PC-9 (cell line): ENCODE measurements around the gene FARS2. TPM values are rescaled to one million over a fixed set of nuclear protein-coding genes. Genes with fewer than 3 reads are reported as not detected.

Experiments used
- BruUV-seq: library from RNA; stranded (reverse); fragments of 400-500 nt; replicated peaks from 2 replicates; lab custom pipeline; 2021; lab: Mats Ljungman, UMichigan
- CTCF ChIA-PET: fragments of 300-600 bp; sonication (Branson Sonifier 250); formaldehyde crosslinking; loops from one replicate; lab custom pipeline; 2022; ENCODE audit warnings: antibody characterized with exemption; lab: Charles Lee
- POLR2A ChIA-PET: fragments of 300-600 bp; sonication (Branson Sonifier 250); formaldehyde crosslinking; loops from one replicate; lab custom pipeline; 2022; ENCODE audit warnings: antibody characterized with exemption; ENCODE audit not compliant: unreplicated experiment; lab: Charles Lee
- DNase-seq, 2 experiments: peaks; one replicate each; pipeline versions ENCODE4 v3.0.0 to v3.0.0-alpha.2; 2015 to 2022; ENCODE audit warnings: mixed read lengths in 1 of 2
- H2AFZ ChIP-seq: fragments of 200-600 bp; sonication (generic); 2 replicates; pipeline ENCODE4 v1.8.1; 2017; ENCODE audit warnings: antibody characterized with exemption
- H3F3A ChIP-seq: fragments of 200-600 bp; sonication (generic); 2 replicates; pipeline ENCODE4 v1.8.1; 2017; ENCODE audit warnings: antibody characterized with exemption, mild to moderate bottlenecking, low read depth; ENCODE audit not compliant: insufficient read depth
- H3K27ac ChIP-seq: fragments of 200-600 bp; sonication (generic); 2 replicates; pipeline ENCODE4 v1.6.1; 2016; ENCODE audit warnings: mixed run types
- H3K27me3 ChIP-seq: fragments of 200-600 bp; sonication (generic); 2 replicates; pipeline ENCODE4 v1.6.1; 2016; ENCODE audit warnings: low read depth, mixed run types; ENCODE audit not compliant: insufficient read depth
- H3K36me3 ChIP-seq: fragments of 200-600 bp; sonication (generic); 2 replicates; pipeline ENCODE4 v1.6.1; 2016; ENCODE audit warnings: low read depth, mixed run types
- H3K4me1 ChIP-seq: fragments of 200-600 bp; sonication (generic); replicated peaks from 2 replicates; pipeline ENCODE4 v1.6.1; 2016; ENCODE audit warnings: mixed run types; ENCODE audit not compliant: insufficient read depth
- H3K4me2 ChIP-seq: fragments of 200-600 bp; sonication (generic); 2 replicates; pipeline ENCODE4 v1.6.1; 2017; ENCODE audit warnings: mixed run types
- H3K4me3 ChIP-seq: fragments of 200-600 bp; sonication (generic); 2 replicates; pipeline ENCODE4 v1.6.1; 2016; ENCODE audit warnings: mixed run types
- H3K79me2 ChIP-seq: fragments of 200-600 bp; sonication (generic); 2 replicates; pipeline ENCODE4 v1.6.1; 2017; ENCODE audit warnings: low read depth, mixed run types
- H3K9me2 ChIP-seq: fragments of 200-600 bp; sonication (generic); 2 replicates; pipeline ENCODE4 v1.8.1; 2017; ENCODE audit warnings: mild to moderate bottlenecking; ENCODE audit not compliant: insufficient read depth
- H3K9me3 ChIP-seq: fragments of 200-600 bp; sonication (generic); 2 replicates; pipeline ENCODE4 v1.8.1; 2016; ENCODE audit warnings: low read depth; ENCODE audit not compliant: insufficient read depth
- H4K20me1 ChIP-seq: fragments of 200-600 bp; sonication (generic); 2 replicates; pipeline ENCODE4 v1.8.1; 2017; ENCODE audit not compliant: insufficient read depth
- CTCF ChIP-seq: fragments of 200-600 bp; sonication (generic); conservative IDR thresholded peaks from 2 replicates; pipeline ENCODE4 v1.6.1; 2017; ENCODE audit warnings: mixed run types, antibody characterized with exemption, mild to moderate bottlenecking, moderate library complexity
- EZH2 ChIP-seq: fragments of 200-600 bp; sonication (generic); IDR thresholded peaks from 2 replicates; pipeline ENCODE4 v1.8.0; 2017; ENCODE audit warnings: antibody characterized with exemption, low read depth
- intact Hi-C: fragments of 100-400 bp; cut with micrococcal nuclease; formaldehyde crosslinking; loops from one replicate; pipeline ENCODE4 v1.10.0; 2022; ENCODE audit not compliant: unreplicated experiment
- total RNA-seq: library from RNA; stranded (reverse); gene quantifications from 2 replicates; pipeline ENCODE4 v1.2.3, GENCODE V29; 2021

The FARS2 gene
- total RNA-seq, 1 experiment from 2014 or later, result 26.7 TPM

- Histone ChIP-seq H3K9me2 (no peaks in the 10 kb centered on the region), H2AFZ (no peak overlapping the region), H3K27me3 (no peaks in the 10 kb centered on the region), H3K27ac (no peak overlapping the region), H3K9me3 (no peaks in the 10 kb centered on the region), H3K4me2 (no peak overlapping the region), H3K36me3 (no peaks in the 10 kb centered on the region), H3K79me2 (no peaks in the 10 kb centered on the region), H3F3A (no peaks in the 10 kb centered on the region), H4K20me1 (no peaks in the 10 kb centered on the region), H3K4me1 (no peaks in the 10 kb centered on the region), H3K4me3 (no peak overlapping the region)
- TF ChIP-seq CTCF, result no peak
- no peak for TF ChIP-seq EZH2
- intact Hi-C loops, result no loop called here
- ChIA-PET POLR2A (no interaction called here), CTCF (no interaction called here)
- no TSS peak for BruUV-seq
- DNase-seq, result no peak
These were observed 362.9 kb downstream of the FARS2 start for GRCh38 chr6:5624256-5624655.

DNA sequence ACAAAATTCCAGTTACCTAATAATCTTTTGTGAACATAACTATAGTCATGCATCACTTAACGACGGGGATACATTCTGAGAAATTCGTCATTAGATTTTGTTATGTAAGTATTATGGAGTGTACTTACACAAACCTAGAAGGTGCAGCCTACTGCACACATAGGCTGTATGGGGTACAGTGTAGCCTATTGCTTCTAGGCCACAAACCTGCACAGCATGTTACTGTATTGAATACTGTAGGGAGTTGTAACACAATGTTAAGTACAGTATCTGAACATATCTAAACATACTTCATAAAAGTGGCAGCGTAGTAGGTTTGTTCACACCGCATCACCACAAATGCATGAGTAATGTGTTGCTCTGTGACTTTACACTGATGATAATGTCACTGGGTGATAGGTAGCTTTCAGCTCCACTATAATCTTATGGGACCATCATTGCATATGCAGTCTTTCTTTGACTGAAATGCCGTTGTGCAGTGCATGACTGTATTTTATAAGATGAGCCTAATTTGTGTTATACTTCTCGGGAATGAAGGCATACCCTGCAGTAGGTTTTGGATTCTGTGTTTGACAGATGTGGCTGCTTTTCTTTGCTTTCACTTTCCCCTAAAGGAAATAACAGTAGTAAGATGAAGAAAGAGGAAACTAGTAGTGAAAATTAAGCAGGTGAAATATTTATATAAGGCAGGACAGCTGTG is 365.6 kb downstream of the FARS2 start:
- Histone ChIP-seq H3K27me3 (no peaks in the 10 kb centered on the region), H3K9me2 (no peaks in the 10 kb centered on the region), H3K4me1 (no peaks in the 10 kb centered on the region), H3K36me3 (no peaks in the 10 kb centered on the region), H3K79me2 (no peaks in the 10 kb centered on the region), H3F3A (no peaks in the 10 kb centered on the region), H2AFZ (no peak overlapping the region), H3K4me2 (no peak overlapping the region), H3K27ac (no peak overlapping the region), H4K20me1 (no peaks in the 10 kb centered on the region), H3K9me3 (no peaks in the 10 kb centered on the region), H3K4me3 (no peak overlapping the region)
- BruUV-seq, result no TSS peak
- TF ChIP-seq EZH2 (no peak), CTCF (no peak)
- intact Hi-C loops, result no loop called here
- CTCF ChIA-PET, result no interaction called here
- POLR2A ChIA-PET, result no interaction called here
- no peak for DNase-seq

GRCh38 chr6:5630636-5631035 is 369.3 kb downstream of the FARS2 start:
- H3K79me2 ChIP-seq, result no peaks in the 10 kb centered on the region
- ChIA-PET POLR2A (interaction anchor here (0.6 kb wide), 1 partner anchor 254 kb away, joined by 3 read pairs; no protein-coding TSS in a partner anchor), CTCF (no interaction called here)
- no peaks in the 10 kb centered on the region for H3K9me2 ChIP-seq
- no peaks in the 10 kb centered on the region for H3K4me1 ChIP-seq
- H2AFZ ChIP-seq, result no peak overlapping the region
- H3K27ac ChIP-seq, result no peak overlapping the region
- no peak overlapping the region for H3K4me2 ChIP-seq
- no peaks in the 10 kb centered on the region for H3K9me3 ChIP-seq
- no peaks in the 10 kb centered on the region for H3F3A ChIP-seq
- H3K36me3 ChIP-seq, result no peaks in the 10 kb centered on the region
- intact Hi-C loops, result no loop called here
- H3K27me3 ChIP-seq, result no peaks in the 10 kb centered on the region
- no peak for DNase-seq
- no TSS peak for BruUV-seq
- TF ChIP-seq EZH2 (no peak), CTCF (no peak)
- H3K4me3 ChIP-seq, result no peak overlapping the region
- no peaks in the 10 kb centered on the region for H4K20me1 ChIP-seq
